H9 (cell line): ENCODE data around the gene PRELID1. TPM values are rescaled to one million over a fixed set of nuclear protein-coding genes. Genes with fewer than 3 reads are reported as not detected.

Experiments
- DNase-seq: peaks from one replicate; pipeline ENCODE4 v3.0.0-alpha.2; 2017
- H2AFZ ChIP-seq: one replicate; pipeline ENCODE4 v1.6.1; 2013; ENCODE audit warnings: mild to moderate bottlenecking, low read length, control low read depth, moderate library complexity
- H2AK5ac ChIP-seq: 2 replicates; pipeline ENCODE4 v1.6.1; 2013; ENCODE audit warnings: low read length, control low read depth, mixed read lengths; ENCODE audit not compliant: insufficient read length
- H2BK120ac ChIP-seq: one replicate; pipeline ENCODE4 v1.6.1; 2013; ENCODE audit warnings: low read depth, mild to moderate bottlenecking, low read length, control low read depth, inconsistent platforms; ENCODE audit not compliant: poor library complexity, severe bottlenecking
- H2BK12ac ChIP-seq: 2 replicates; pipeline ENCODE4 v1.6.1; 2013; ENCODE audit warnings: low read length, control low read depth, mixed read lengths, low read depth; ENCODE audit not compliant: insufficient read length
- H2BK15ac ChIP-seq: 2 replicates; pipeline ENCODE4 v1.6.1; 2013; ENCODE audit warnings: low read depth, low read length, control low read depth
- H2BK20ac ChIP-seq: one replicate; pipeline ENCODE4 v1.6.1; 2013; ENCODE audit warnings: low read depth, mild to moderate bottlenecking, low read length, control low read depth, inconsistent platforms; ENCODE audit not compliant: poor library complexity, severe bottlenecking
- H2BK5ac ChIP-seq: 2 replicates; pipeline ENCODE4 v1.6.1; 2013; ENCODE audit warnings: low read length, control low read depth, mixed read lengths; ENCODE audit not compliant: insufficient read length
- H3K14ac ChIP-seq: 2 replicates; pipeline ENCODE4 v1.6.1; 2013; ENCODE audit warnings: low read length, control low read depth; ENCODE audit not compliant: insufficient read depth
- H3K18ac ChIP-seq: 2 replicates; pipeline ENCODE4 v1.6.1; 2013; ENCODE audit warnings: low read depth, mild to moderate bottlenecking, mixed read lengths, low read length, control low read depth; ENCODE audit not compliant: insufficient read length
- H3K23ac ChIP-seq: 2 replicates; pipeline ENCODE4 v1.6.1; 2013; ENCODE audit warnings: low read length, control low read depth, mixed read lengths, low read depth; ENCODE audit not compliant: insufficient read length
- H3K23me2 ChIP-seq: 2 replicates; pipeline ENCODE4 v1.6.1; 2013; ENCODE audit warnings: low read depth, mild to moderate bottlenecking, mixed read lengths, low read length, control low read depth; ENCODE audit not compliant: insufficient read length, poor library complexity, severe bottlenecking
- H3K27ac ChIP-seq: 2 replicates; pipeline ENCODE4 v1.5.1; 2013; ENCODE audit warnings: low read length, control low read depth, mixed read lengths, low read depth; ENCODE audit not compliant: insufficient read length
- H3K27me3 ChIP-seq: 2 replicates; pipeline ENCODE4 v1.6.1; 2013; ENCODE audit warnings: low read length, control low read depth, inconsistent platforms; ENCODE audit not compliant: insufficient read depth
- H3K4ac ChIP-seq: 2 replicates; pipeline ENCODE4 v1.6.1; 2013; ENCODE audit warnings: low read depth, mild to moderate bottlenecking, control low read depth, inconsistent platforms, low read length, moderate library complexity
- H3K4me1 ChIP-seq: 2 replicates; pipeline ENCODE4 v1.6.1; 2013; ENCODE audit warnings: low read length, control low read depth, inconsistent platforms; ENCODE audit not compliant: insufficient read depth
- H3K4me2 ChIP-seq: 2 replicates; pipeline ENCODE4 v1.6.1; 2013; ENCODE audit warnings: low read length, control low read depth, mixed read lengths; ENCODE audit not compliant: insufficient read length, insufficient read depth
- H3K56ac ChIP-seq: 2 replicates; pipeline ENCODE4 v1.6.1; 2013; ENCODE audit warnings: low read depth, mild to moderate bottlenecking, mixed read lengths, low read length, control low read depth; ENCODE audit not compliant: insufficient read length
- H3K79me1 ChIP-seq: 2 replicates; pipeline ENCODE4 v1.6.1; 2013; ENCODE audit warnings: low read depth, mild to moderate bottlenecking, moderate library complexity, low read length, control low read depth, inconsistent platforms; ENCODE audit not compliant: insufficient read depth, poor library complexity, severe bottlenecking
- H3K79me2 ChIP-seq: 2 replicates; pipeline ENCODE4 v1.6.1; 2013; ENCODE audit warnings: low read length, control low read depth, inconsistent platforms; ENCODE audit not compliant: insufficient read depth
- H3K9ac ChIP-seq: 2 replicates; pipeline ENCODE4 v1.6.1; 2013; ENCODE audit warnings: low read length, control low read depth, mixed read lengths; ENCODE audit not compliant: insufficient read length; ENCODE audit errors: extremely low read depth
- H3K9me3 ChIP-seq: one replicate; pipeline ENCODE4 v1.6.1; 2013; ENCODE audit warnings: low read depth, low read length, inconsistent platforms; ENCODE audit not compliant: control insufficient read depth
- H3T11ph ChIP-seq: one replicate; pipeline ENCODE4 v1.6.1; 2013; ENCODE audit warnings: mild to moderate bottlenecking, low read length, control low read depth, inconsistent platforms
- H4K20me1 ChIP-seq: one replicate; pipeline ENCODE4 v1.6.1; 2013; ENCODE audit not compliant: control insufficient read depth, insufficient read length, insufficient read depth
- H4K5ac ChIP-seq: 2 replicates; pipeline ENCODE4 v1.6.1; 2013; ENCODE audit warnings: low read depth, mild to moderate bottlenecking, mixed read lengths, low read length, control low read depth; ENCODE audit not compliant: insufficient read length
- H4K8ac ChIP-seq: replicated peaks from 2 replicates; pipeline ENCODE4 v1.6.1; 2013; ENCODE audit warnings: low read length, control low read depth, mixed read lengths, low read depth; ENCODE audit not compliant: insufficient read length
- H4K91ac ChIP-seq: 2 replicates; pipeline ENCODE4 v1.6.1; 2013; ENCODE audit warnings: low read depth, mild to moderate bottlenecking, moderate library complexity, mixed read lengths, low read length, control low read depth; ENCODE audit not compliant: insufficient read length
- H3K27ac Mint-ChIP-seq, 3 experiments: 2 replicates in 2 of 3; 3 replicates in 1 of 3; pipeline ENCODE4 v1.8.0; 2020 to 2021; ENCODE audit warnings: mixed read lengths in 3 of 3, mild to moderate bottlenecking in 1 of 3, moderate library complexity in 1 of 3
- H3K27me3 Mint-ChIP-seq: 2 replicates; pipeline ENCODE4 v1.8.0; 2021; ENCODE audit warnings: low read depth, mild to moderate bottlenecking, moderate library complexity, mixed read lengths
- H3K36me3 Mint-ChIP-seq, 3 experiments: 2 replicates in 2 of 3; 3 replicates in 1 of 3; pipeline ENCODE4 v1.8.0; 2020 to 2021; ENCODE audit warnings: low read depth in 3 of 3, mixed read lengths in 3 of 3; ENCODE audit not compliant: insufficient read depth in 1 of 3
- H3K4me1 Mint-ChIP-seq, 2 experiments: 2 replicates each; pipeline ENCODE4 v1.8.0; 2020; ENCODE audit warnings: mixed read lengths in 2 of 2
- H3K4me3 Mint-ChIP-seq, 2 experiments: 2 replicates in 1 of 2; 3 replicates in 1 of 2; pipeline ENCODE4 v1.8.0; 2020 to 2021; ENCODE audit warnings: mild to moderate bottlenecking in 2 of 2, mixed read lengths in 2 of 2, moderate library complexity in 1 of 2
- H3K9me3 Mint-ChIP-seq, 2 experiments: 2 replicates in 1 of 2; 3 replicates in 1 of 2; pipeline ENCODE4 v1.8.0; 2020; ENCODE audit warnings: mild to moderate bottlenecking in 2 of 2, mixed read lengths in 2 of 2, moderate library complexity in 1 of 2
- WGBS: extraction: QIAGEN DNeasy Blood & Tissue Kit; methylation state at CpG from one replicate; pipeline ENCODE4 v1.1.7; 2013; ENCODE audit warnings: missing lambda C conversion rate, low lambda C conversion rate, mixed read lengths; ENCODE audit not compliant: insufficient read length; ENCODE audit errors: extremely low coverage; 5-methylcytosine and 5-hydroxymethylcytosine counted together
- total RNA-seq: library from RNA; stranded (reverse); gene quantifications from 2 replicates; pipeline ENCODE4 v1.2.1, GENCODE V29; 2021
- TF ChIP-seq, protein P1 (sequence below): fragments of 200-600 bp; sonication (generic); conservative IDR thresholded peaks from 3 replicates; pipeline ENCODE4 v1.8.0; 2021; ENCODE audit warnings: antibody characterized with exemption, mild to moderate bottlenecking

The PRELID1 gene
- total RNA-seq, 1 experiment from 2014 or later: 213 TPM

DNA sequence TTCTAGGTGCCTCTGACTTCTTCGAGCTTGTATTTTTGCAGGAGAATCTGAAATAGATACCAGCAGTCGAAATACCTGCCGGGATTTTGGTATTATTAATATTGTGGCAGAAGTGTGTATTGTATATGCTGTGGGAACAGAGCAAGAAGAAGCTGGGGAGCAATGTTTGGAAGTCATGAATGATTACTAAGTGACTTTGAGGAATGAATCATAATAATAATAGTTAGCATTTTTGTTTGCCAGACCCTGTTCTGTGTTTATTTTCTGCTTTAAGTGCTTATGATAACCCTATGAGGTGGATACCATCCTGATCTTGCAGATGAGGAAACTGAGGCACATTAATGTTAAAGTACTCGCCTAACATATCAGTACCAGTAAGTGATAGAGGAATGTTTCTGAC, 32.5 kb upstream of the PRELID1 start:
- peaks cover 25 to 95% (median 88%) of the 10 kb centered on the region in 3 experiments; a peak in 6 of 7 replicates for H3K36me3 Mint-ChIP-seq
- H3K27ac Mint-ChIP-seq: peak overlapping the region in 1 of 3 experiments; percentile 12; a peak in 1 of 7 replicates

More for the DNA sequence above, 32.5 kb upstream of the PRELID1 start:
- TF ChIP-seq, protein P1, sequence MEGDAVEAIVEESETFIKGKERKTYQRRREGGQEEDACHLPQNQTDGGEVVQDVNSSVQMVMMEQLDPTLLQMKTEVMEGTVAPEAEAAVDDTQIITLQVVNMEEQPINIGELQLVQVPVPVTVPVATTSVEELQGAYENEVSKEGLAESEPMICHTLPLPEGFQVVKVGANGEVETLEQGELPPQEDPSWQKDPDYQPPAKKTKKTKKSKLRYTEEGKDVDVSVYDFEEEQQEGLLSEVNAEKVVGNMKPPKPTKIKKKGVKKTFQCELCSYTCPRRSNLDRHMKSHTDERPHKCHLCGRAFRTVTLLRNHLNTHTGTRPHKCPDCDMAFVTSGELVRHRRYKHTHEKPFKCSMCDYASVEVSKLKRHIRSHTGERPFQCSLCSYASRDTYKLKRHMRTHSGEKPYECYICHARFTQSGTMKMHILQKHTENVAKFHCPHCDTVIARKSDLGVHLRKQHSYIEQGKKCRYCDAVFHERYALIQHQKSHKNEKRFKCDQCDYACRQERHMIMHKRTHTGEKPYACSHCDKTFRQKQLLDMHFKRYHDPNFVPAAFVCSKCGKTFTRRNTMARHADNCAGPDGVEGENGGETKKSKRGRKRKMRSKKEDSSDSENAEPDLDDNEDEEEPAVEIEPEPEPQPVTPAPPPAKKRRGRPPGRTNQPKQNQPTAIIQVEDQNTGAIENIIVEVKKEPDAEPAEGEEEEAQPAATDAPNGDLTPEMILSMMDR: no peak
- no peaks in the 10 kb centered on the region for H3K23me2 ChIP-seq
- no peaks in the 10 kb centered on the region; the same call in 1 of the 2 replicates for H3K79me2 ChIP-seq
- H4K20me1 ChIP-seq: no peaks in the 10 kb centered on the region
- H3K27ac ChIP-seq: no peak overlapping the region
- no peaks in the 10 kb centered on the region for H3K79me1 ChIP-seq
- no peaks in the 10 kb centered on the region for H3K9me3 ChIP-seq
- H2AK5ac ChIP-seq: no peak overlapping the region
- no peak overlapping the region for H2BK5ac ChIP-seq
- no peak overlapping the region for H4K91ac ChIP-seq
- H2AFZ ChIP-seq: no peak overlapping the region
- H3K9me3 Mint-ChIP-seq: no peaks in the 10 kb centered on the region
- H4K8ac ChIP-seq: no peak overlapping the region
- H3K4me2 ChIP-seq: no peak overlapping the region
- no peak overlapping the region for H4K5ac ChIP-seq
- H3K4me3 Mint-ChIP-seq: no peak overlapping the region
- H2BK12ac ChIP-seq: no peak overlapping the region
- H3K4ac ChIP-seq: no peak overlapping the region
- no peak for DNase-seq
- H2BK20ac ChIP-seq: no peak overlapping the region
- H2BK15ac ChIP-seq: no peak overlapping the region
- H3K18ac ChIP-seq: no peak overlapping the region
- H3K4me1 ChIP-seq: no peaks in the 10 kb centered on the region
- H3K14ac ChIP-seq: no peak overlapping the region
- H3K27me3 Mint-ChIP-seq: no peaks in the 10 kb centered on the region
- no peaks in the 10 kb centered on the region for H3K4me1 Mint-ChIP-seq
- H3T11ph ChIP-seq: no peak overlapping the region
- no peak overlapping the region for H3K56ac ChIP-seq
- no CpG with 5 or more reads among the region's 4 CpGs for WGBS
- no peak overlapping the region for H2BK120ac ChIP-seq
- no peak overlapping the region for H3K23ac ChIP-seq
- no peak overlapping the region for H3K9ac ChIP-seq
- H3K27me3 ChIP-seq: no peaks in the 10 kb centered on the region
